ENCODE results near the gene RASGEF1B. TPM values are rescaled to one million over a fixed set of nuclear protein-coding genes. Genes with fewer than 3 reads are reported as not detected.

Gene RASGEF1B
- total RNA-seq, 2 donors from 2014 or later, result 4.3 to 8.6 TPM

DNA sequence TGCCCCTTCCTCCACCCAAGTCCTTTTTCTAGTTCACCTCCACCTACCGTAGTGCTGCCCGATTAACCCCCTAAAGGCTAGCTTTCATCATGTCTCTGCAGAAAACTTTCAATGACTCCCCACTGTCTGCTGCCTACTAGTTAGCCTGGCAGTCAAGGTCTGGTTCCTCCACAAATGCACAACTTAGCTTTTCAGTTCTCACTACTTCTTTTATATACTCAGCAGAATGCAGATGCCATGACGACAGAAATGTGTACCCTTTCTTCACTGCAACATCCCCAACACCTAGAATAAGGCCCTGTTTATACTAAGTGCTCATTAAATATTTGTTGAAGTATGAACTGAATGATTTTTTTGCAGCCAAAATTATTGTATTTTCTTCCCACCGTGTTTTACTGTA lies 30.9 kb upstream of the RASGEF1B start:
- DNase-seq (no peak), ATAC-seq (no peak)
- Histone ChIP-seq H3K36me3 (replicated peaks in 1 of 2; ENCODE audit: insufficient read depth in 1 of 2, low read depth in 2 of 2) (no peaks in the 10 kb centered on the region), H3K27me3 (no peaks in the 10 kb centered on the region), H3K9me3 (no peaks in the 10 kb centered on the region), H3K27ac (no peak overlapping the region), H3K4me1 (no peaks in the 10 kb centered on the region), H3K4me3 (no peak overlapping the region)
- intact Hi-C loops (cut with DNase I), result no loop called here
- no peak for TF ChIP-seq POLR2A (IDR thresholded peaks at IDR 0.05)
- TF ChIP-seq, protein P1, sequence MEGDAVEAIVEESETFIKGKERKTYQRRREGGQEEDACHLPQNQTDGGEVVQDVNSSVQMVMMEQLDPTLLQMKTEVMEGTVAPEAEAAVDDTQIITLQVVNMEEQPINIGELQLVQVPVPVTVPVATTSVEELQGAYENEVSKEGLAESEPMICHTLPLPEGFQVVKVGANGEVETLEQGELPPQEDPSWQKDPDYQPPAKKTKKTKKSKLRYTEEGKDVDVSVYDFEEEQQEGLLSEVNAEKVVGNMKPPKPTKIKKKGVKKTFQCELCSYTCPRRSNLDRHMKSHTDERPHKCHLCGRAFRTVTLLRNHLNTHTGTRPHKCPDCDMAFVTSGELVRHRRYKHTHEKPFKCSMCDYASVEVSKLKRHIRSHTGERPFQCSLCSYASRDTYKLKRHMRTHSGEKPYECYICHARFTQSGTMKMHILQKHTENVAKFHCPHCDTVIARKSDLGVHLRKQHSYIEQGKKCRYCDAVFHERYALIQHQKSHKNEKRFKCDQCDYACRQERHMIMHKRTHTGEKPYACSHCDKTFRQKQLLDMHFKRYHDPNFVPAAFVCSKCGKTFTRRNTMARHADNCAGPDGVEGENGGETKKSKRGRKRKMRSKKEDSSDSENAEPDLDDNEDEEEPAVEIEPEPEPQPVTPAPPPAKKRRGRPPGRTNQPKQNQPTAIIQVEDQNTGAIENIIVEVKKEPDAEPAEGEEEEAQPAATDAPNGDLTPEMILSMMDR (IDR thresholded peaks at IDR 0.05), result no peak
- WGBS, 2 donors, result 60 to 61% methylated on average over 4 of the region's 4 CpGs

DNA sequence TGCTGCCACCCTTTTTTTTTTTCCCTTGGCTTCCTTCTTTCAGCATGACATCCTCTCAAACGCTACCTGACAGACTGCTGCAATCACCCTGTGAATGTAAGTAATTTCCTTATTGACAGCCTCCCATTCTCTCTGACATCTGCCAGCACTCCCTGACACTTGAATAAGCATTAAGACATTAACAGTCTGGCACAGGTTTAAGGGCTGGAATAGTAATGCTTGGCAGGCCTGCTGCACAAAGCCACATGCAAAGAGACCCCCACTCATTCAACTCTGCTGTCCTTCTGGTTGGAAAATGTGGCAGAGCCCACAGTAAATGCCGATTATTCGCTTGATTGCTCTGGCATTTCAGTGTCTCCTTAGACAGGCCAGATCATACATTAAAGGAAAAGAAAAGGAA lies 28.1 kb upstream of the RASGEF1B start:
- Histone ChIP-seq H3K36me3 (replicated peaks in 1 of 2; ENCODE audit: insufficient read depth in 1 of 2, low read depth in 2 of 2) (no peaks in the 10 kb centered on the region), H3K9me3 (no peaks in the 10 kb centered on the region), H3K27me3 (no peaks in the 10 kb centered on the region), H3K27ac (no peak overlapping the region), H3K4me3 (no peak overlapping the region), H3K4me1 (no peaks in the 10 kb centered on the region)
- 44 to 60% methylated on average over 3 of the region's 3 CpGs for WGBS, 2 donors
- no peak for DNase-seq
- TF ChIP-seq POLR2A (IDR thresholded peaks at IDR 0.05), result no peak
- TF ChIP-seq, protein P1 (IDR thresholded peaks at IDR 0.05), result no peak
- intact Hi-C loops (cut with DNase I), result no loop called here
- no peak for ATAC-seq

DNA sequence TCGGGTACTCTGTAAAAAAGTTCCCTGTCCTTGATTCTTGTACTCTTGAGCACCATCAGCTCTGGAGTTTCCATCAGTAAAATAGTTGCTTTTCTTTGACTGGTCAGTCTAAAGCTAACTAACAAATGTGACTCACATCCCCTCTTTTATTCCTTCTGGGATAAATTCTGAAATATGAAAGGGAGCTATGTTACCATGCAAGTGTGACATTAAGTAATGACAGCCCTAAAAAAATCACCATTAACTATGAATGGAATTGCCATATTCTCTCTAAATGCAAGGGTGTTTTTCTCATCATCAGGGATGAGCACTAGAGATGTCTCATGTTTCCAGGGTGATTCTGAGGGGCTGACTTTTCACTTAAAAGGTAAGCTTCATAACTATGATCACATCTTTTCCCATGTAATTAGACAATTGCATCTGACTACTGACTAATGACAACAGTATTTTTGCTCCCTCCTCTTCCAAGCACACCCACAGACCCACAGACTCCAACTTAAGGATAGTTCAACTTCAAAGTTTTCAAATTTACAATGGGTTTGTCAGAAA lies 26.9 kb upstream of the RASGEF1B start:
- no peaks in the 10 kb centered on the region for H3K27me3 ChIP-seq
- H3K4me1 ChIP-seq, result peaks cover 4% of the 10 kb centered on the region
- intact Hi-C loops (cut with DNase I), result no loop called here
- WGBS, 2 donors, result 27 to 68% methylated on average over 1 of the region's 1 CpG
- H3K4me3 ChIP-seq, result no peak overlapping the region
- H3K27ac ChIP-seq, result no peak overlapping the region
- DNase-seq, result no peak
- H3K36me3 ChIP-seq (replicated peaks in 1 of 2; ENCODE audit: insufficient read depth in 1 of 2, low read depth in 2 of 2), result no peaks in the 10 kb centered on the region
- no peak for ATAC-seq
- no peaks in the 10 kb centered on the region for H3K9me3 ChIP-seq
- no peak for TF ChIP-seq POLR2A (IDR thresholded peaks at IDR 0.05)
- TF ChIP-seq, protein P1 (IDR thresholded peaks at IDR 0.05), result no peak

DNA sequence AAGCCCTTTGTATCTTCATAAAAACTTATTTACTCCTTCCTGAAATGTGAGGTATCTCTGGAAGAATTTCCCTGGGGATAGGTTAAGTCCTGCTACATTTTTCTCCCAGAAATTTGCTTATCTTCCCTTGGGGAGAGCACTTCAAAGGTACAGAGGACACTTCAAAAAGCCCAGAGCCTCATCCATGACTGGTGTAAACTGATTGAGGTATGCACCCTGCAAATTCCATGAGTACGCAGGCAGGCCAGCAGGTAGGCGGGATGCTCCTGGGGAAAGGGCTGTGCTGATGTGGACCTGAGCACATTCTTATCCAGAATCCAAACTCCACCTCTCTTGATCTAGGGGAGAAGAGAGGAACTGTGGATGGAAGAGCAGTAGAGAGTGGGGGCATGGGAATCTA lies 26.3 kb upstream of the RASGEF1B start:
- WGBS, 2 donors, result 87 to 100% methylated on average over 2 of the region's 2 CpGs
- TF ChIP-seq POLR2A (IDR thresholded peaks at IDR 0.05), result no peak
- TF ChIP-seq, protein P1 (IDR thresholded peaks at IDR 0.05), result no peak
- intact Hi-C loops (cut with DNase I), result no loop called here
- Histone ChIP-seq H3K36me3 (replicated peaks in 1 of 2; ENCODE audit: insufficient read depth in 1 of 2, low read depth in 2 of 2) (no peaks in the 10 kb centered on the region), H3K9me3 (no peaks in the 10 kb centered on the region), H3K4me1 (peaks cover 5% of the 10 kb centered on the region), H3K27me3 (no peaks in the 10 kb centered on the region), H3K27ac (no peak overlapping the region), H3K4me3 (no peak overlapping the region)
- no peak for DNase-seq
- no peak for ATAC-seq

DNA sequence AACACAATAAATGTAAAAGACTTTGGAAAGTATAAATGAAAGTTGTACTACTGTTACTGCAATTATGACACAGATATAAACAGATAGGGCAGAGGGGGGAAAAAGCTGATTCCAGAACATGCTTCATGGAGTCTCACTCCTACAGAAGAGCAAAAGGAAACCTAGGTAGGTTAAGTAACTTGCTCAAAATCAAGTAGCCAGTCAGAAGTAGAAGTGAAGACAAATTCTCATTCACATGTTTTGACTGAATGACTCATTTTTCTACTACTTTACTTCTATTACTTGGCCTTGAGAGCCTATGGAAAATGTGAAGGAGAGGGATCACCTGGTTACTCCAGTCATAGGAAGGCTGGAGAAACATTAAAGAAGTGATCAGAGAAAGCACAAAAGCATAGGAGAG lies 23.6 kb upstream of the RASGEF1B start:
- DNase-seq, result no peak
- H3K9me3 ChIP-seq, result no peaks in the 10 kb centered on the region
- no peak overlapping the region for H3K4me3 ChIP-seq
- no peak overlapping the region for H3K27ac ChIP-seq
- no peak for ATAC-seq
- intact Hi-C loops (cut with DNase I), result no loop called here
- H3K27me3 ChIP-seq, result no peaks in the 10 kb centered on the region
- TF ChIP-seq POLR2A (IDR thresholded peaks at IDR 0.05), result no peak
- TF ChIP-seq, protein P1 (IDR thresholded peaks at IDR 0.05), result no peak
- H3K36me3 ChIP-seq (replicated peaks in 1 of 2; ENCODE audit: insufficient read depth in 1 of 2, low read depth in 2 of 2), result no peaks in the 10 kb centered on the region
- H3K4me1 ChIP-seq, result peaks cover 5% of the 10 kb centered on the region

Data from body of pancreas (tissue), 4 donors.